ENCODE data around the gene KIF26B.

The KIF26B gene

DNA sequence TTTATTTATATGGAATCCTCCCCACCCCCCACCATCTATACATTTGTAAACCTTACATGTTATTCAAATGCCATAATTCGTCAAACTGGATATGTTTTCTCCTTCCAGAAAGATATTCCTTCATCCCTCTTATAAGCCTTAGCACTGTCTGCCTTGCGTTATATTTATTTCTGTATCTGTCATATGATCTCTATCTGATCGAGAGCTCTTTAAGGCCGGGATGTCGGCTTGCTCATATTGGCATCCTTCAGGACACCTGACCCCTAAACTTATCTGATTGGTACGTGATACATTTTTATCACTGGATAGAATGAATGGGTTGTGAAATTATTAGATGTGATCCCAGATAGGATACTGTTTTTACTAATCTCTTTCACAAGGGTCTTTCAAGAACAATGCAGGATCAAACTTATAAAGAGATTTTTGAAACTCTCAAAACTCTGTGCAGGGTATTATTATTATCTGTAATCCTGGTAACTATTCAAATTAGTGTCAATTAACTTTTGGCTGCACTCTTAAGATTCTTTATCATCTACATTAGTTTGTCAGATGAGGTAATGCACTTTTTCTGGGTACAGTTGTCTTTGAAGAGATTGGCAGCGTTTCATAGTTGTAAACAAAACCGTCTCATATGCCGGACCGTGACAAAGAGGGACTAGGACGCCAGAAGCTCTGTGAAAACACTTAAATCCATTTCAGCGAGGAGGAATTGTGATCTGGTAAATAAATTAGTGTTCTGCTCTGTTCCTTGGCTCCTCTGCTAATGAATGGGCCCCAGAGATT lies 152.0 kb downstream of the KIF26B start:
- no peak for DNase-seq (ENCODE audit: low read depth)
- no peak overlapping the region for H3K4me3 ChIP-seq (ENCODE audit: low read depth, low read length)
- TF ChIP-seq, protein P1, sequence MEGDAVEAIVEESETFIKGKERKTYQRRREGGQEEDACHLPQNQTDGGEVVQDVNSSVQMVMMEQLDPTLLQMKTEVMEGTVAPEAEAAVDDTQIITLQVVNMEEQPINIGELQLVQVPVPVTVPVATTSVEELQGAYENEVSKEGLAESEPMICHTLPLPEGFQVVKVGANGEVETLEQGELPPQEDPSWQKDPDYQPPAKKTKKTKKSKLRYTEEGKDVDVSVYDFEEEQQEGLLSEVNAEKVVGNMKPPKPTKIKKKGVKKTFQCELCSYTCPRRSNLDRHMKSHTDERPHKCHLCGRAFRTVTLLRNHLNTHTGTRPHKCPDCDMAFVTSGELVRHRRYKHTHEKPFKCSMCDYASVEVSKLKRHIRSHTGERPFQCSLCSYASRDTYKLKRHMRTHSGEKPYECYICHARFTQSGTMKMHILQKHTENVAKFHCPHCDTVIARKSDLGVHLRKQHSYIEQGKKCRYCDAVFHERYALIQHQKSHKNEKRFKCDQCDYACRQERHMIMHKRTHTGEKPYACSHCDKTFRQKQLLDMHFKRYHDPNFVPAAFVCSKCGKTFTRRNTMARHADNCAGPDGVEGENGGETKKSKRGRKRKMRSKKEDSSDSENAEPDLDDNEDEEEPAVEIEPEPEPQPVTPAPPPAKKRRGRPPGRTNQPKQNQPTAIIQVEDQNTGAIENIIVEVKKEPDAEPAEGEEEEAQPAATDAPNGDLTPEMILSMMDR (IDR thresholded peaks at IDR 0.05; ENCODE audit: low read depth, low read length, missing control alignments): no peak
- in situ Hi-C loops (cut with HindIII; ENCODE audit: low sequenced_read_pairs): no loop called here

DNA sequence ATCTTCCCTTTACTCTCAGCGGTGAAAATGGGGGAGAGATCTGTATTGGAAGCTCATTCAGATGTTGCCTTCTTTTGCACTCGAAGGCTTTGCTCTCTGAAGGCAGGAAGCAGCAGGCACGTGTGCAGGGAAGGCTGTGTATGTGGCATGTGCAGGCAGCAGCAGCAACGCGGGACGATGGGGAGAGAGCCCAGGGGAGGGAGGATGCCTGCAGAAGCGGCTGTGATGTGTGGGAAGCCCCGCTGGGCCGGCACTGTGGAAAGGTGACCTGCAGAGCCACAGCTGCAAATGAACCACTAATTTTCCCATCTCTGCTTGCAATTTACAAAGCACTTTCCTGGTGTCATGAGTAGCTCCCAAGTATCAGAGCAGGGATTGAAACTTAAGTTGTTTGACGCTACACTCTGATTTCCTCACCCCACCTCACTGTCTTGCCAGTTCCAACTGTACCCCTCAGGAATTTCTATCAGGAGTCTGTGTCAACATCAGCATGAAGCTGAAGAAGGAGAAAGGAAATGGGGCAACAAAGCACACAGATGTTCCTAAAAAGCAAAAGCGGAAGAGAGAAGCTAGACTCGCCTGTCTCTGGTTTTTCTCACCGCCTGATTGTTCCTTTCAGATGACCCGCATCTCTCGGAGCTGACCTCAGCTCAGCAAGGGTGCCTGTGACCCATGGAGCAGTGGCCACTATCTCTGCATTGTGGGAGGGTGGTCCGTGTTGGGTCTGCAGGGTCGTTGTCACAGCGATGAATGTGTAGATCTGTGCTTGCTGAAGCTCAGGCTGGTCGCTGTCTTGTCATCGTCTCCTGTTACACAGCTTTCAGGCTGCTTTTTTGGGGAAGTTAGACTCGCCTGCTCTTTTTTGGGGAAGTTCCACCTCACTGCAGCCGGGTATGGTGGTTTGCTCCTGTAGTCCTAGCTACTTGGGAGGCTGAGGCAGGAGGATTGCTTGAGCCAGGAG lies 156.1 kb downstream of the KIF26B start:
- in situ Hi-C loops (cut with HindIII; ENCODE audit: low sequenced_read_pairs): no loop called here
- TF ChIP-seq, protein P1 (IDR thresholded peaks at IDR 0.05; ENCODE audit: low read depth, low read length, missing control alignments): no peak
- H3K4me3 ChIP-seq (ENCODE audit: low read depth, low read length): no peak overlapping the region
- no peak for DNase-seq (ENCODE audit: low read depth)

DNA sequence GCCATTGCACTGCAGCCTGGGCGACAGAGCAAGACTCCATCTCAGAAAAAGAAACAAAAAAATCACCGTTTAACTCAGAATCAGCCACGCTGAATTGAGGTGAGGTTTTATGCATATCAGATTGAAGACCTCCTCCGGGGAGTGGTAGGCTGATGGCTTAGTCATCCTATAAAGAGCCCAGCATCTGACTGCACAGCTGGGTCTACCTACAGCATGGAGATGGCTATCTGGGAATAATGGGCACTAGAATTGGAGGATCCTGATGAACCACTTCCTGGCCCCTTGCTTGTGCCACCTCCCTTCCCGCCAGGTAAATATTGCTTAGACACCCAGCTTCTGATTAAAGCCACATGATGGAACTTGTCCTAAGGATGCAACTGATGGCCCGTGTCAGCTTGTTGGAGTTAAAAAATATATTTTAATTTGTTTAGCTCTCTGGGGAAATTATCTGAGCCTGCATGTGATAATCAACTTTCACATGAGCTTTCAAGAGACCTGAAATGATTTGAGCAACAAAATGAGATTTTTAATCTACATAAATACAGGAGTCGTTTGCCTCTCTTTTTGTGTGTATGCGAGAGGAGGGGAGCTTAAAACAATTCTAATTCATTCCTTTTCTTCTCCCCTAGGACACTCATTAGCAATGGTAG lies 157.2 kb downstream of the KIF26B start:
- no peak overlapping the region for H3K4me3 ChIP-seq (ENCODE audit: low read depth, low read length)
- in situ Hi-C loops (cut with HindIII; ENCODE audit: low sequenced_read_pairs): no loop called here
- TF ChIP-seq, protein P1 (IDR thresholded peaks at IDR 0.05; ENCODE audit: low read depth, low read length, missing control alignments): no peak
- DNase-seq (ENCODE audit: low read depth): no peak

DNA sequence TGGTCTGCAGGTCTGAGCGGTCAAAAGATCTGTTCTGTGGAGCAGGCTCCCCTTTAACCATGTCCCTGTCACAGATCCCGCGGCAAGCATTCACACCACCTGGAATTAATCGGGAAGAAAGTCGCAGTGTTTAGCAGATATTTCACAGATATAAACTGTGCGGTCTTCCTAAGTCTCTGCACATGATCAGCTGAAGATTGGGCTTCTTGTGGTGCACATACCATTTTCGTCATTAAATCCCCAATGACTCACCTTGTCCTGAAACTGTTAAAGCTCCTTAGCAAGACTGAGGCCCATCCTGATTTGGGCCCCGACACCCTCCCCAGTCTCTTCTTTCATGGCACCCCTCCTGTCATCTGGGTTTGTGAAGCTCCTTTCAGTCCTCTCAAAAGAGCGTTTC lies 158.8 kb downstream of the KIF26B start:
- TF ChIP-seq, protein P1 (IDR thresholded peaks at IDR 0.05; ENCODE audit: low read depth, low read length, missing control alignments): no peak
- in situ Hi-C loops (cut with HindIII; ENCODE audit: low sequenced_read_pairs): no loop called here
- no peak overlapping the region for H3K4me3 ChIP-seq (ENCODE audit: low read depth, low read length)
- no peak for DNase-seq (ENCODE audit: low read depth)

DNA sequence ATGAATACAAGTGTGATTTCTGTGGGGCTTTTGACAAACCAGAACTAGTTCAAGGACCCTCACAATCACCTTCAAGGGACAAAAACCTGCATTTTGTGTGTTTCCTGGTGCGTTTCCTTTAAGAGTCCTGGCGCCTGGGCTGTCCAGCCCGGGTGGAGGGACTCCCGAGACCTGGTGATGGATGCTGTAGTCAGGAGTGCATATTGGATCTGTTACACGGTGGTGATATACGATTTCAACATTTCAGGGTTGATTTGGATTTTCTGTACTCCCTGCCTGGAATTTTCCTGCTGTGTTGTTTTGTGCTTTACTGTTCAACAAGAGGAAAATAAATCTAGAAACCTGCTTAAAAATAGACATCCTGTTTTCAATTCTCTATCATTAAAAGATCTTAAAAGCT lies 162.0 kb downstream of the KIF26B start:
- H3K4me3 ChIP-seq (ENCODE audit: low read depth, low read length): no peak overlapping the region
- TF ChIP-seq, protein P1 (IDR thresholded peaks at IDR 0.05; ENCODE audit: low read depth, low read length, missing control alignments): no peak
- no peak for DNase-seq (ENCODE audit: low read depth)
- in situ Hi-C loops (cut with HindIII; ENCODE audit: low sequenced_read_pairs): loop anchor here (5.0 kb wide), 1 partner anchor 49 kb away; no protein-coding TSS in a partner anchor

DNA sequence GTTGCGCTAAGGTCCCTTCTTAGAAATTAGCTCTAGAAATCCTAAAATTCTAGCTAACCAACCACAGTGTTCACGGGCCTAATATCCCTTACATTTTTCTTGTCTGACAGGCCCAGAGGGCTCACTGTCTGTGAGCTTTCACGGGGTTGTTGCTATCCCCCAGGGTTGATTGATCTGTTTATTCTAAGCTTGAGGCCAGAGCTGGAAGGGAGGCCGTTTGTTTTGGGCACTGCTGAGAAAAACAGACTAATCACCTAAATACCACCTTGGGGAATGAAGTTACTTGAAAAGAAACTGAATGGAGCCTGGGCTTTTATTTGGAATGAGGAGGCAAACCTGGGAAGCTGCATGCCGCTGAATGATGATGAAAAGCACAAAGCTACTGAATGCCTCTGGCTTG lies 162.4 kb downstream of the KIF26B start:
- no peak overlapping the region for H3K4me3 ChIP-seq (ENCODE audit: low read depth, low read length)
- no peak for DNase-seq (ENCODE audit: low read depth)
- in situ Hi-C loops (cut with HindIII; ENCODE audit: low sequenced_read_pairs): loop anchor here (5.0 kb wide), 1 partner anchor 50 kb away; no protein-coding TSS in a partner anchor
- TF ChIP-seq, protein P1 (IDR thresholded peaks at IDR 0.05; ENCODE audit: low read depth, low read length, missing control alignments): no peak

All from astrocyte of the cerebellum (primary cell).